ENCODE measurements around the gene RUNX2.

GRCh38 chr6:45616209-45616608, 288.1 kb downstream of the RUNX2 start:
- TF ChIP-seq CTCF (IDR thresholded peaks at IDR 0.05 in 4 of 5, conservative IDR thresholded peaks at IDR 0.05 in 1 of 5) = no peak
- no peak for TF ChIP-seq POLR2A (IDR thresholded peaks at IDR 0.05)

Data from gastrocnemius medialis (tissue), 4 donors.